Astrocyte (in vitro differentiated cells and primary cell): Measurements from ENCODE around the gene KCNK5. TPM values are rescaled to one million over a fixed set of nuclear protein-coding genes. Genes with fewer than 3 reads are reported as not detected.

Experiments
- DNase-seq: peaks from one replicate; pipeline ENCODE4 v3.0.0-alpha.2; 2010; ENCODE audit warnings: low read depth
- FAIRE-seq: peaks from 2 replicates; lab custom pipeline; 2011; peaks lifted over from hg19 to GRCh38; lab: Jason Lieb, UNC
- H2AFZ ChIP-seq: 2 replicates; pipeline ENCODE4 v1.6.0; 2012; ENCODE audit warnings: low read depth, low read length, inconsistent platforms
- H3K27ac ChIP-seq: 2 replicates; pipeline ENCODE4 v1.5.1; 2011; ENCODE audit warnings: low read depth, low read length, inconsistent platforms
- H3K27me3 ChIP-seq: 2 replicates; pipeline ENCODE4 v1.6.0; 2011; ENCODE audit warnings: low read length, inconsistent platforms; ENCODE audit not compliant: insufficient read depth
- H3K36me3 ChIP-seq: 2 replicates; pipeline ENCODE4 v1.5.1; 2011; ENCODE audit warnings: low read length, inconsistent platforms; ENCODE audit not compliant: insufficient read depth
- H3K4me1 ChIP-seq: 2 replicates; pipeline ENCODE4 v1.5.1; 2011; ENCODE audit warnings: low read length, inconsistent platforms; ENCODE audit not compliant: insufficient read depth
- H3K4me2 ChIP-seq: 2 replicates; pipeline ENCODE4 v1.6.0; 2012; ENCODE audit warnings: low read length, inconsistent platforms
- H3K4me3 ChIP-seq: 2 replicates; pipeline ENCODE4 v1.5.1; 2011; ENCODE audit warnings: low read depth, mild to moderate bottlenecking, low read length, inconsistent platforms; ENCODE audit not compliant: insufficient read depth
- H3K79me2 ChIP-seq: 2 replicates; pipeline ENCODE4 v1.6.0; 2012; ENCODE audit warnings: mild to moderate bottlenecking, low read length, inconsistent platforms; ENCODE audit not compliant: insufficient read depth
- H3K9ac ChIP-seq: 2 replicates; pipeline ENCODE4 v1.6.0; 2012; ENCODE audit warnings: mild to moderate bottlenecking, low read length, inconsistent platforms
- H3K9me3 ChIP-seq: 2 replicates; pipeline ENCODE4 v1.5.1; 2012; ENCODE audit warnings: low read depth, mild to moderate bottlenecking, low read length, inconsistent platforms; ENCODE audit not compliant: insufficient read depth
- H4K20me1 ChIP-seq: 2 replicates; pipeline ENCODE4 v1.6.0; 2012; ENCODE audit warnings: low read length, inconsistent platforms; ENCODE audit not compliant: insufficient read depth
- H3K27ac Mint-ChIP-seq: one replicate; pipeline ENCODE4 v1.8.0; 2021; ENCODE audit warnings: mild to moderate bottlenecking, mixed read lengths; ENCODE audit not compliant: unreplicated experiment
- H3K27me3 Mint-ChIP-seq: one replicate; pipeline ENCODE4 v1.8.0; 2021; ENCODE audit warnings: low read depth, mixed read lengths; ENCODE audit not compliant: unreplicated experiment
- H3K36me3 Mint-ChIP-seq: one replicate; pipeline ENCODE4 v1.8.0; 2021; ENCODE audit warnings: low read depth, mixed read lengths; ENCODE audit not compliant: unreplicated experiment
- H3K4me1 Mint-ChIP-seq: one replicate; pipeline ENCODE4 v1.8.0; 2021; ENCODE audit warnings: low read depth, mixed read lengths; ENCODE audit not compliant: unreplicated experiment
- H3K4me3 Mint-ChIP-seq: one replicate; pipeline ENCODE4 v1.8.0; 2021; ENCODE audit warnings: mild to moderate bottlenecking, moderate library complexity, mixed read lengths; ENCODE audit not compliant: unreplicated experiment
- H3K9me3 Mint-ChIP-seq: one replicate; pipeline ENCODE4 v1.8.0; 2021; ENCODE audit warnings: mild to moderate bottlenecking, mixed read lengths; ENCODE audit not compliant: unreplicated experiment
- EZH2 ChIP-seq: IDR thresholded peaks from 2 replicates; pipeline ENCODE4 v1.6.1; 2012; ENCODE audit warnings: mild to moderate bottlenecking, low read length, inconsistent platforms; ENCODE audit not compliant: insufficient read depth
- total RNA-seq: library from RNA; stranded (reverse); gene quantifications from 2 replicates; pipeline ENCODE4 v1.2.1, GENCODE V29; 2021
- TF ChIP-seq, protein P1 (sequence below): IDR thresholded peaks from 2 replicates; pipeline ENCODE4 v1.5.1; 2011; ENCODE audit warnings: low read depth, mild to moderate bottlenecking, inconsistent platforms, low read length, moderate library complexity; ENCODE audit not compliant: insufficient read depth

The KCNK5 gene
- total RNA-seq, 1 donor from 2014 or later, result 0.14 TPM

DNA sequence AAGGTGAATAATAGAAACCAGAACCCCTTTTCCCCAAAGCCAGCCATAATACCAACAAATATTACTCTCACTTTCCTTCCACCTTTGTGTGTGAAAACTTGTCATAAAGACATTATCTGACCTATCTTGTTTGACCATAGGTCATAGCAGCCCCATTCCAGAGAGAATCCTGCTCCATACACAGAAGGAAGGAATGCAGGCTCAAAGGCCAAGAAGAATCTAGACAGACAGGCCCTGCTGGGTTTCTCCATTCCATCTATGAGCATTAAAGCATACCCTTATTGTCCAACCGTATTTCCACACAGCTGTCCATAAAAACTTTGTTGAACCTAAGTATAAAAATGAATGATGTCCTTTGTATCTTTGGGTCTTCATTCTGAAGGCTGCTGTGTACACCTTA is 40.7 kb upstream of the KCNK5 start:
- H3K27ac Mint-ChIP-seq, result no peak overlapping the region
- Histone ChIP-seq H2AFZ (no peak overlapping the region), H3K79me2 (no peaks in the 10 kb centered on the region), H3K9ac (no peak overlapping the region), H3K27me3 (no peaks in the 10 kb centered on the region), H3K36me3 (no peaks in the 10 kb centered on the region), H3K9me3 (no peaks in the 10 kb centered on the region), H3K4me2 (no peak overlapping the region), H3K4me3 (no peak overlapping the region), H4K20me1 (no peaks in the 10 kb centered on the region), H3K27ac (no peak overlapping the region), H3K4me1 (no peaks in the 10 kb centered on the region)
- TF ChIP-seq, protein P1, sequence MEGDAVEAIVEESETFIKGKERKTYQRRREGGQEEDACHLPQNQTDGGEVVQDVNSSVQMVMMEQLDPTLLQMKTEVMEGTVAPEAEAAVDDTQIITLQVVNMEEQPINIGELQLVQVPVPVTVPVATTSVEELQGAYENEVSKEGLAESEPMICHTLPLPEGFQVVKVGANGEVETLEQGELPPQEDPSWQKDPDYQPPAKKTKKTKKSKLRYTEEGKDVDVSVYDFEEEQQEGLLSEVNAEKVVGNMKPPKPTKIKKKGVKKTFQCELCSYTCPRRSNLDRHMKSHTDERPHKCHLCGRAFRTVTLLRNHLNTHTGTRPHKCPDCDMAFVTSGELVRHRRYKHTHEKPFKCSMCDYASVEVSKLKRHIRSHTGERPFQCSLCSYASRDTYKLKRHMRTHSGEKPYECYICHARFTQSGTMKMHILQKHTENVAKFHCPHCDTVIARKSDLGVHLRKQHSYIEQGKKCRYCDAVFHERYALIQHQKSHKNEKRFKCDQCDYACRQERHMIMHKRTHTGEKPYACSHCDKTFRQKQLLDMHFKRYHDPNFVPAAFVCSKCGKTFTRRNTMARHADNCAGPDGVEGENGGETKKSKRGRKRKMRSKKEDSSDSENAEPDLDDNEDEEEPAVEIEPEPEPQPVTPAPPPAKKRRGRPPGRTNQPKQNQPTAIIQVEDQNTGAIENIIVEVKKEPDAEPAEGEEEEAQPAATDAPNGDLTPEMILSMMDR, result no peak
- FAIRE-seq (no peak), DNase-seq (no peak)
- peaks cover 38% of the 10 kb centered on the region for H3K27me3 Mint-ChIP-seq
- H3K36me3 Mint-ChIP-seq, result no peaks in the 10 kb centered on the region
- peaks cover 5% of the 10 kb centered on the region for H3K9me3 Mint-ChIP-seq
- no peak overlapping the region for H3K4me3 Mint-ChIP-seq
- H3K4me1 Mint-ChIP-seq, result peaks cover 6% of the 10 kb centered on the region

GRCh38 chr6:39268721-39269120 is 39.4 kb upstream of the KCNK5 start:
- Mint-ChIP-seq H3K4me1 (peaks cover 5% of the 10 kb centered on the region), H3K27me3 (peaks cover 28% of the 10 kb centered on the region), H3K36me3 (peaks cover 2% of the 10 kb centered on the region), H3K4me3 (no peak overlapping the region), H3K9me3 (peaks cover 5% of the 10 kb centered on the region), H3K27ac (no peak overlapping the region)
- no peak overlapping the region for H3K4me3 ChIP-seq
- no peak overlapping the region for H3K4me2 ChIP-seq
- H3K36me3 ChIP-seq, result no peaks in the 10 kb centered on the region
- no peak overlapping the region for H3K27ac ChIP-seq
- H4K20me1 ChIP-seq, result no peaks in the 10 kb centered on the region
- no peaks in the 10 kb centered on the region for H3K27me3 ChIP-seq
- no peaks in the 10 kb centered on the region for H3K4me1 ChIP-seq
- no peaks in the 10 kb centered on the region for H3K9me3 ChIP-seq
- H3K9ac ChIP-seq, result no peak overlapping the region
- FAIRE-seq, result no peak
- no peaks in the 10 kb centered on the region for H3K79me2 ChIP-seq
- no peak overlapping the region for H2AFZ ChIP-seq
- no peak for DNase-seq
- TF ChIP-seq EZH2, result no peak
- TF ChIP-seq, protein P1, result no peak

DNA sequence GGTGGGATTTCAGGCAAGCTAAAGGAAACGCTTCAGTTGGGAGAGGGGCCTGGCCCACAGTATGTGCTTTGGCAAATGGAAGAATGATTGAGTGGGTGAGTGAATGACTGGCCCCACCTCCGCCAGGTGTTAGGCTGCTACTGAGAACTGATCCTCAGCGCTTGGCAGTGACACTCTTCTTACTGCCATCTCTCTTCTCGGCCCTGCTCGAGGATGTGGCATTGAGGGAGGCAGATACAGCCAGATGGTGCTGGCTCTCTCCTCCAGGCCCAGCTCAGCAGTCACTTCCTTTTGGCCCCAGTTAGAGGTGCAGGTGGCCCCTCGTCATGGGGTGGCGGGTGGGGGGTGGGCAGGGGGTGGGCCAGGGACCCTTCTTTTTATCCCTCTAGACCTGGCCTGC is 38.9 kb upstream of the KCNK5 start:
- H3K4me1 Mint-ChIP-seq, result peaks cover 7% of the 10 kb centered on the region
- peaks cover 5% of the 10 kb centered on the region for H3K9me3 Mint-ChIP-seq
- Histone ChIP-seq H3K27ac (no peak overlapping the region), H3K4me2 (no peak overlapping the region), H3K4me3 (no peak overlapping the region), H3K9ac (no peak overlapping the region), H2AFZ (no peak overlapping the region), H3K9me3 (no peaks in the 10 kb centered on the region), H3K27me3 (no peaks in the 10 kb centered on the region), H3K4me1 (no peaks in the 10 kb centered on the region), H3K79me2 (no peaks in the 10 kb centered on the region), H3K36me3 (no peaks in the 10 kb centered on the region), H4K20me1 (no peaks in the 10 kb centered on the region)
- peaks cover 25% of the 10 kb centered on the region for H3K27me3 Mint-ChIP-seq
- no peak overlapping the region for H3K4me3 Mint-ChIP-seq
- DNase-seq (no peak), FAIRE-seq (no peak)
- no peak overlapping the region for H3K27ac Mint-ChIP-seq
- no peak for TF ChIP-seq EZH2
- TF ChIP-seq, protein P1, result no peak
- peaks cover 2% of the 10 kb centered on the region for H3K36me3 Mint-ChIP-seq
